H1 (cell line): ENCODE data around the gene TTC32. TPM values are rescaled to one million over a fixed set of nuclear protein-coding genes. Genes with fewer than 3 reads are reported as not detected.

Experiments
- CTCF ChIA-PET: fragments of 300-600 bp; sonication (Branson Sonifier 250); formaldehyde crosslinking; loops from one replicate; lab custom pipeline; 2021; ENCODE audit not compliant: partially characterized antibody; lab: Charles Lee
- POLR2A ChIA-PET: fragments of 300-600 bp; sonication (Branson Sonifier 250); formaldehyde crosslinking; loops from one replicate; lab custom pipeline; 2021; ENCODE audit warnings: inconsistent platforms; ENCODE audit not compliant: partially characterized antibody; lab: Charles Lee
- DNase-seq, 2 experiments: peaks; one replicate each; pipeline versions ENCODE4 v3.0.0 to v3.0.0-alpha.2; 2010 to 2022; ENCODE audit warnings: low spot score in 2 of 2, low read depth in 1 of 2, mixed read lengths in 1 of 2
- FAIRE-seq: peaks from 2 replicates; lab custom pipeline; 2011; peaks lifted over from hg19 to GRCh38; lab: Jason Lieb, UNC
- H2AFZ ChIP-seq: 2 replicates; pipeline ENCODE4 v1.8.1; 2012; ENCODE audit warnings: low read length, inconsistent platforms
- H2AK5ac ChIP-seq: 2 replicates; pipeline ENCODE4 v1.6.1; 2013; ENCODE audit warnings: low read depth, low read length
- H2BK120ac ChIP-seq: replicated peaks from 2 replicates; pipeline ENCODE3; 2013; ENCODE audit warnings: low read depth, low read length, inconsistent platforms
- H2BK12ac ChIP-seq: 2 replicates; pipeline ENCODE4 v1.6.1; 2013; ENCODE audit warnings: low read depth, low read length
- H2BK15ac ChIP-seq: 2 replicates; pipeline ENCODE4 v1.6.1; 2013; ENCODE audit warnings: low read length
- H2BK20ac ChIP-seq: 2 replicates; pipeline ENCODE4 v1.6.1; 2013; ENCODE audit warnings: low read length
- H2BK5ac ChIP-seq: 2 replicates; pipeline ENCODE4 v1.6.1; 2013; ENCODE audit warnings: low read depth, low read length
- H3K14ac ChIP-seq: 2 replicates; pipeline ENCODE4 v1.6.1; 2013; ENCODE audit warnings: inconsistent platforms; ENCODE audit not compliant: insufficient read length
- H3K18ac ChIP-seq: 2 replicates; pipeline ENCODE4 v1.6.1; 2013; ENCODE audit warnings: low read length; ENCODE audit errors: extremely low read depth
- H3K23ac ChIP-seq: 2 replicates; pipeline ENCODE4 v1.6.1; 2013; ENCODE audit warnings: inconsistent platforms; ENCODE audit not compliant: insufficient read length
- H3K23me2 ChIP-seq: 2 replicates; pipeline ENCODE4 v1.6.1; 2013; ENCODE audit warnings: low read depth, low read length
- H3K27ac ChIP-seq: 2 replicates; pipeline ENCODE4 v1.6.1; 2011; ENCODE audit warnings: low read depth, low read length, inconsistent platforms
- H3K27me3 ChIP-seq, 4 experiments: replicated peaks in 1 of 4; 1 replicate in 1 of 4; 2 replicates in 3 of 4; pipeline versions ENCODE4 v1.6.1 to v1.8.1; 2011 to 2013; ENCODE audit warnings: low read length in 3 of 4, mild to moderate bottlenecking in 3 of 4, inconsistent platforms in 2 of 4, mixed read lengths in 2 of 4, moderate library complexity in 1 of 4; ENCODE audit not compliant: control insufficient read depth in 3 of 4, insufficient read depth in 3 of 4; ENCODE audit errors: extremely low read depth in 1 of 4
- H3K36me3 ChIP-seq, 4 experiments: 2 replicates each; pipeline versions ENCODE4 v1.6.1 to v1.8.1; 2011 to 2013; ENCODE audit warnings: mild to moderate bottlenecking in 4 of 4, low read length in 3 of 4, moderate library complexity in 2 of 4, control low read depth in 1 of 4, inconsistent platforms in 1 of 4; ENCODE audit not compliant: insufficient read depth in 4 of 4, control insufficient read depth in 2 of 4
- H3K4ac ChIP-seq: replicated peaks from 2 replicates; pipeline ENCODE3; 2013; ENCODE audit warnings: low read length, low read depth, mixed read lengths, inconsistent platforms; ENCODE audit not compliant: insufficient read length
- H3K4me1 ChIP-seq, 4 experiments: replicated peaks in 1 of 4; 1 replicate in 1 of 4; 2 replicates in 3 of 4; pipeline versions ENCODE4 v1.6.1 to v1.8.1; 2011 to 2013; ENCODE audit warnings: low read length in 3 of 4, inconsistent platforms in 2 of 4, mixed read lengths in 1 of 4; ENCODE audit not compliant: insufficient read depth in 4 of 4, control insufficient read depth in 3 of 4
- H3K4me2 ChIP-seq, 2 experiments: 2 replicates each; pipeline versions ENCODE4 v1.6.1 to v1.8.1; 2011 to 2013; ENCODE audit warnings: low read depth in 2 of 2, low read length in 2 of 2, control low read depth in 1 of 2, inconsistent platforms in 1 of 2, mild to moderate bottlenecking in 1 of 2; ENCODE audit not compliant: insufficient read depth in 1 of 2
- H3K4me3 ChIP-seq, 4 experiments: fragments of 200-600, 300-600 bp in 1 of 4; sonication (generic), shearing (Covaris generic), sonication (Bioruptor Twin) in 1 of 4; 2 replicates each; pipeline versions ENCODE4 v1.5.1 to v1.8.1; 2011 to 2016; ENCODE audit warnings: low read length in 4 of 4, low read depth in 3 of 4, control low read depth in 2 of 4, inconsistent platforms in 2 of 4, mild to moderate bottlenecking in 2 of 4, mixed read lengths in 1 of 4, moderate library complexity in 1 of 4; ENCODE audit not compliant: insufficient read depth in 2 of 4; ENCODE audit errors: extremely low read depth in 1 of 4
- H3K56ac ChIP-seq: replicated peaks from 2 replicates; pipeline ENCODE3; 2013; ENCODE audit warnings: low read depth, mild to moderate bottlenecking, mixed read lengths, low read length, inconsistent platforms; ENCODE audit not compliant: insufficient read length
- H3K79me1 ChIP-seq: 2 replicates; pipeline ENCODE4 v1.6.1; 2013; ENCODE audit warnings: low read depth, low read length, control low read depth
- H3K79me2 ChIP-seq, 2 experiments: 2 replicates each; pipeline versions ENCODE4 v1.6.1 to v1.8.1; 2012 to 2013; ENCODE audit warnings: low read length in 2 of 2, mild to moderate bottlenecking in 2 of 2, inconsistent platforms in 1 of 2; ENCODE audit not compliant: insufficient read depth in 2 of 2, control insufficient read depth in 1 of 2
- H3K9ac ChIP-seq, 4 experiments: replicated peaks in 1 of 4; 1 replicate in 1 of 4; 2 replicates in 3 of 4; pipeline versions ENCODE4 v1.6.1 to v1.8.1; 2011 to 2013; ENCODE audit warnings: low read depth in 3 of 4, low read length in 3 of 4, control low read depth in 2 of 4, mild to moderate bottlenecking in 2 of 4, moderate library complexity in 2 of 4, inconsistent platforms in 1 of 4; ENCODE audit errors: extremely low read depth in 1 of 4
- H3K9me3 ChIP-seq, 2 experiments: 2 replicates each; pipeline versions ENCODE4 v1.6.1 to v1.8.1; 2012 to 2013; ENCODE audit warnings: mild to moderate bottlenecking in 2 of 2, moderate library complexity in 2 of 2, control low read depth in 1 of 2, inconsistent platforms in 1 of 2, low read depth in 1 of 2, low read length in 1 of 2, mixed read lengths in 1 of 2; ENCODE audit not compliant: insufficient read depth in 2 of 2
- H4K20me1 ChIP-seq, 2 experiments: replicated peaks in 1 of 2; 2 replicates each; pipeline versions ENCODE3 to v1.8.1; 2011 to 2013; ENCODE audit warnings: inconsistent platforms in 2 of 2, low read length in 2 of 2, mild to moderate bottlenecking in 1 of 2; ENCODE audit not compliant: insufficient read depth in 2 of 2, control insufficient read depth in 1 of 2
- H4K5ac ChIP-seq: 2 replicates; pipeline ENCODE4 v1.6.1; 2013; ENCODE audit warnings: low read length, low read depth, mixed read lengths, inconsistent platforms; ENCODE audit not compliant: insufficient read length
- H4K8ac ChIP-seq: 2 replicates; pipeline ENCODE4 v1.8.0; 2013; ENCODE audit warnings: mild to moderate bottlenecking, moderate library complexity, low read length, inconsistent platforms; ENCODE audit not compliant: insufficient read depth; ENCODE audit errors: extremely low read depth
- H4K91ac ChIP-seq: replicated peaks from 2 replicates; pipeline ENCODE3; 2013; ENCODE audit warnings: low read length, mixed read lengths, inconsistent platforms; ENCODE audit not compliant: insufficient read length
- BRCA1 ChIP-seq: IDR thresholded peaks from 2 replicates; pipeline ENCODE4 v1.6.1; 2012; ENCODE audit warnings: low read depth, low read length, improper control_type of control experiment
- CBX5 ChIP-seq: fragments of 300-800, 300-1000 bp; sonication (generic); IDR thresholded peaks from 2 replicates; pipeline ENCODE4 v1.7.1; 2016; ENCODE audit warnings: antibody characterized with exemption, low read length, low read depth
- CHD1 ChIP-seq: IDR thresholded peaks from 2 replicates; pipeline ENCODE4 v1.6.1; 2012; ENCODE audit warnings: low read depth, low read length, improper control_type of control experiment
- EP300 ChIP-seq, 2 experiments: IDR thresholded peaks; 1 replicate in 1 of 2; 2 replicates in 1 of 2; pipeline ENCODE4 v1.6.1; 2011 to 2012; ENCODE audit warnings: low read depth in 2 of 2, low read length in 2 of 2, mild to moderate bottlenecking in 2 of 2, borderline replicate concordance in 1 of 2, inconsistent platforms in 1 of 2, moderate library complexity in 1 of 2
- SAP30 ChIP-seq: fragments of 300-600 bp; sonication (generic); IDR thresholded peaks from 2 replicates; pipeline ENCODE4 v1.7.1; 2012; ENCODE audit warnings: low read length, moderate library complexity, mild to moderate bottlenecking, inconsistent platforms; ENCODE audit not compliant: insufficient read depth, insufficient replicate concordance
- WGBS, 2 experiments: shearing (Covaris generic) in 1 of 2; methylation state at CpG; one replicate each; pipeline versions ENCODE4 v1.1.6 to v1.1.7; 2013 to 2015; ENCODE audit warnings: low lambda C conversion rate in 2 of 2, mixed read lengths in 2 of 2, inconsistent platforms in 1 of 2, low coverage in 1 of 2, missing lambda C conversion rate in 1 of 2; ENCODE audit not compliant: insufficient replicate concordance in 2 of 2, insufficient coverage in 1 of 2, insufficient read length in 1 of 2; ENCODE audit errors: extremely low coverage in 1 of 2, missing lambda C conversion rate in 1 of 2; 5-methylcytosine and 5-hydroxymethylcytosine counted together
- polyA plus RNA-seq, 7 experiments: library from polyadenylated mRNA; depleted of rRNA in 3 of 7; stranded (reverse) in 5 of 7; unstranded in 2 of 7; fragments of >200 nt in 5 of 7; fragments of 200-250 nt in 2 of 7; gene quantifications; 1 replicate in 5 of 7; 2 replicates in 1 of 7; 4 replicates in 1 of 7; pipeline versions ENCODE4 v1.2.1 to v1.2.3, GENCODE V29; 2011 to 2013; ENCODE audit warnings: missing spikeins in 2 of 7, mixed read lengths in 2 of 7
- total RNA-seq: library from RNA; stranded (reverse); fragmentation: NEBNext Ultra II Directional; extraction: Animal tissue kit (Norgen Biotek cat#: 25700); gene quantifications from 2 replicates; pipeline ENCODE4 v1.2.1, GENCODE V29; 2021

The TTC32 gene
- total and polyA plus RNA-seq, 2 of the 8 experiments (the other 6 are each of a cell fraction or from before 2014, with no cell fraction given) = 6.8 to 8.7 TPM

DNA sequence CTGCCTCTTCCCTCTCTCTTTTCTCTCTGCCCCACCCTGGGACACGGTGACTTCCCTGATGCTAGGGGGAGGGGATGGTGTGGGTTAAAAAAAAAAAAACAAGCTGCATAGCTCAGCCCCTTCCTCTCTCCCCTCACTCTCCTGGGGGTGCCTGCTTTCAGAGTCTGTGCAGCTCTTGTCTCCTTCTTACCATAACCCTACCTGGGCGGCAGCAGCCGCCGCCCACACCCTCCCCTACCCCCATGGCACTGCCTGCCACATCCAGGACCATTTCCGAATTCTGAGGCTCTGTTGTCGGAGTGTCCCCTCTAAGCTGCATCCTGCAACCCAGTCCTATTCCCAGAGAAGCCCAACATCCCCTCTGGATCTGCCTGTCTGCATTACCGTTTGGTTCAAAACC, 16.0 kb downstream of the TTC32 start:
- H2AK5ac ChIP-seq = no peak overlapping the region
- no peak overlapping the region for H3K4me2 ChIP-seq
- H2BK15ac ChIP-seq = no peak overlapping the region
- H3K36me3 ChIP-seq = no peaks in the 10 kb centered on the region
- no peak overlapping the region for H2BK5ac ChIP-seq
- H4K20me1 ChIP-seq = no peaks in the 10 kb centered on the region
- no peaks in the 10 kb centered on the region for H3K79me1 ChIP-seq
- no peak overlapping the region for H3K18ac ChIP-seq
- no peak overlapping the region for H4K5ac ChIP-seq
- FAIRE-seq = no peak
- H3K4me3 ChIP-seq = no peak overlapping the region
- H2AFZ ChIP-seq = no peak overlapping the region
- H3K14ac ChIP-seq = no peak overlapping the region
- 0 out of 7 replicates have a peak, but pooled peaks cover 0 to 2% (median 0%) of the 10 kb centered on the region in 4 experiments for H3K4me1 ChIP-seq
- no peak overlapping the region for H3K56ac ChIP-seq
- H3K27me3 ChIP-seq = no peaks in the 10 kb centered on the region; a peak in 1 of 7 replicates
- no peak overlapping the region for H3K23ac ChIP-seq
- TF ChIP-seq EP300 (IDR thresholded peaks at IDR 0.05; ENCODE audit: borderline replicate concordance in 1 of 2, low read depth in 2 of 2, low read length in 2 of 2) (no peak), CHD1 (no peak), CBX5 (no peak), SAP30 (no peak), BRCA1 (no peak)
- TF ChIP-seq, all 59 proteins: peak for 0
- no peak overlapping the region for H3K9ac ChIP-seq
- no peaks in the 10 kb centered on the region for H3K23me2 ChIP-seq
- H2BK20ac ChIP-seq = no peak overlapping the region
- H3K79me2 ChIP-seq = no peaks in the 10 kb centered on the region
- H2BK120ac ChIP-seq = no peak overlapping the region
- H3K9me3 ChIP-seq = no peaks in the 10 kb centered on the region
- 76% methylated on average over 7 of the region's 7 CpGs; no CpG with 5 or more reads in 1 of the 2 experiments for WGBS, 2 experiments
- peak in 1 of 2 experiments; percentile 30 for DNase-seq
- POLR2A ChIA-PET = no interaction called here
- H3K4ac ChIP-seq = no peak overlapping the region
- CTCF ChIA-PET = interaction anchor here (0.6 to 1.2 kb wide), 3 partner anchors 11 to 522 kb away, joined by 3 to 4 read pairs (median 4); no protein-coding TSS in a partner anchor
- H3K27ac ChIP-seq = no peak overlapping the region
- H2BK12ac ChIP-seq = no peak overlapping the region
- no peak overlapping the region for H4K8ac ChIP-seq
- no peak overlapping the region for H4K91ac ChIP-seq
